ENCODE measurements around the gene UBE3C. TPM values are rescaled to one million over a fixed set of nuclear protein-coding genes. Genes with fewer than 3 reads are reported as not detected.
"Not testable (repeated sequence)": the region's sequence is repeated elsewhere in the genome, so short reads cannot be mapped to it uniquely, and the experiment has no call there.

The UBE3C gene
- total RNA-seq, 4 donors from 2014 or later: 60.7 to 68.7 (median 64.7) TPM

DNA sequence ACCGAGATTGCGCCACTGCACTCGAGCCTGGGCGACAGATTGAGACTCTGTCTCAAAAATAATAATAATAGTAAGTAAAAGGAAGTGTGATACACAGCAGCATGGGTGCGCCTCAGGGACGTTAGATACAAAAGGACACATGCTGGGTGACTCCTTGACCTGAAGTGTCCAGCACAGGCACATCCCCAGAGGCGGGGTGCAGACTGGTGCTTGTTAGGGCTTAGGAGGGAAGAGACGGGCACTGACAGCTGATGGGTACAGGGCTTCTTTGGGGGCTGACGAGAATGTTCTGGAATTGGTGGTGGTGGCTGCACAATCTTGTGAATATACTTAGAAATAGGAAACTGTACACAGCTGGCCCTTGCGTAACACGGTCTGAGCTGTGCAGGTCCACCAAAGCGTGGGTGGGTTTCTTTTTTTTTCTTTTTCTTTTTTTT is 136.3 kb downstream of the UBE3C start:
- peaks cover 4 to 44% (median 27%) of the 10 kb centered on the region in 4 donors for H3K4me1 ChIP-seq
- H3K4me3 ChIP-seq: no peak overlapping the region
- H3K27me3 ChIP-seq: peaks cover 0 to 27% of the 10 kb centered on the region in 2 donors
- no peak for DNase-seq (ENCODE audit: low spot score in 2 of 2)
- no peaks in the 10 kb centered on the region for H3K9me3 ChIP-seq
- 76 to 78% methylated on average over 12 of the region's 12 CpGs for WGBS, 2 donors
- TF ChIP-seq, protein P1, sequence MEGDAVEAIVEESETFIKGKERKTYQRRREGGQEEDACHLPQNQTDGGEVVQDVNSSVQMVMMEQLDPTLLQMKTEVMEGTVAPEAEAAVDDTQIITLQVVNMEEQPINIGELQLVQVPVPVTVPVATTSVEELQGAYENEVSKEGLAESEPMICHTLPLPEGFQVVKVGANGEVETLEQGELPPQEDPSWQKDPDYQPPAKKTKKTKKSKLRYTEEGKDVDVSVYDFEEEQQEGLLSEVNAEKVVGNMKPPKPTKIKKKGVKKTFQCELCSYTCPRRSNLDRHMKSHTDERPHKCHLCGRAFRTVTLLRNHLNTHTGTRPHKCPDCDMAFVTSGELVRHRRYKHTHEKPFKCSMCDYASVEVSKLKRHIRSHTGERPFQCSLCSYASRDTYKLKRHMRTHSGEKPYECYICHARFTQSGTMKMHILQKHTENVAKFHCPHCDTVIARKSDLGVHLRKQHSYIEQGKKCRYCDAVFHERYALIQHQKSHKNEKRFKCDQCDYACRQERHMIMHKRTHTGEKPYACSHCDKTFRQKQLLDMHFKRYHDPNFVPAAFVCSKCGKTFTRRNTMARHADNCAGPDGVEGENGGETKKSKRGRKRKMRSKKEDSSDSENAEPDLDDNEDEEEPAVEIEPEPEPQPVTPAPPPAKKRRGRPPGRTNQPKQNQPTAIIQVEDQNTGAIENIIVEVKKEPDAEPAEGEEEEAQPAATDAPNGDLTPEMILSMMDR (IDR thresholded peaks at IDR 0.05): no peak
- TF ChIP-seq POLR2A (IDR thresholded peaks at IDR 0.05): no peak
- no peak for TF ChIP-seq EP300 (IDR thresholded peaks at IDR 0.05)
- no peak overlapping the region for H3K27ac ChIP-seq
- peaks cover 0 to 18% (median 0%) of the 10 kb centered on the region in 3 donors for H3K36me3 ChIP-seq

DNA sequence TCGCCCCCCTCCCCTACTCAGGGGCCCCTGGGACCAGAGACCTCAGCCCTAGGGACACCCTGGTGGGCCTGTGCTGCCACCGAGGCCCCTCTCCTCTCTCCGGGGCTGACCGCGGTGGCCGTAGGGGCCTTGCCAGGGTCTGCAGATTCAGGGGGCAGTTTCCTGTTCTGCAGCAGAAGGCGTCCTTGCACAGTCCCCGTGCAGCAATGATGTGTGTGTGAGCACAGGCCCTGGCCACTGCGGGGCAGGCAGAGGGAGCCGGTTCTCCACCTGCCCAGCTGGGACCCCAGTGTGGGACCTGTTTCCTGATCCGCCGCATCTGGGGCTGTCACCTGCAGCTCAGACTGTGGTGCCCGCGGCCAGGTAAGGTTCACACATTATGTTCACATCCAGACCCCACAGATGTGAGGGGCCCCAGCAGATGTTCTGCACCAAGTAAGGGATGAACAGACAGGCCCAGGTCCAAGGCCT is 137.4 kb downstream of the UBE3C start:
- Histone ChIP-seq H3K27ac (no peak overlapping the region), H3K36me3 (peaks cover 0 to 7% (median 0%) of the 10 kb centered on the region in 3 donors), H3K4me3 (no peak overlapping the region), H3K9me3 (no peaks in the 10 kb centered on the region), H3K27me3 (peaks cover 0 to 36% of the 10 kb centered on the region in 2 donors), H3K4me1 (peaks cover 4 to 47% (median 29%) of the 10 kb centered on the region in 4 donors)
- TF ChIP-seq EP300 (IDR thresholded peaks at IDR 0.05): no peak
- TF ChIP-seq, protein P1 (IDR thresholded peaks at IDR 0.05): no peak
- no peak for TF ChIP-seq POLR2A (IDR thresholded peaks at IDR 0.05)
- DNase-seq (ENCODE audit: low spot score in 2 of 2): no peak
- 59 to 77% methylated on average over 10 to 11 of the region's 14 CpGs for WGBS, 2 donors

DNA sequence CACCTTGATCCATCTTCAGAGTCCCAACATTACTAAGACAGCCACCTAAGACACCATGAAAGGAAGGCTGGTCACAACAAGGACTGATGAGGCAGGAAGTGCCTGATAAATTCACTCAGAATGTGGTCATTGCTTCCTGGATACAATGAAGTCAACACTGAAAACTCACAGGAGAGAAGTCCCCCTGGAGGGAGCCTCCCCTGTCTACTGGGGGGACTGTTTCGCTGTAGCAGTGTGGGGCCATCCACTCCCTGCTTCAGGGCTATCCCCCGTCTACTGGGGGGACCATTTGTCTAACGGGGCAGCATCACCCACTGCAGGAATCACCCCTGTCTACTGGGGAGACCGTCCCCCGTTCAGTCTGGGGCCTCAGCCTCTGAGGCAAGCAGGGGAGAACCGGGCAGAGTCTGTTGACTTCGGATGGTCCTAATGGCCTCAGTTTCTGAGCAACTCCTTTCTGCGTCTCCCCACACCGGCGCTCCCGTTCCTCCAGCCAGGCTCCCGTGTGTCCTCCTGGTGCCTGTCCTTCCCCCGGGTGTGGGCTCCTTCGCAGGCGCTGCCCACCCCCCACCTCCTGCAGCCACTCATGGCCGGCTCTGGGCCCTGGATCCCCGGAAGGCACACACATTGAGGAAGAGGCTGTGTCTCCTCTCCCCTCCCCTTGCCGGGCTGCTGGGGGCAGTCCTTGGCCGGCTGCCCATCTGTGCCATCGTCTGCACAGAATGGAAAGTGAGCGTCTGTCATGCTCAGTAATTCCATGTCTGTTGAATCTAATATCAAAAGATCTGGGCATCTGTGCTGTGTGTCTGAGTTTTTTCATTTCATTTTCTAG is 138.2 kb downstream of the UBE3C start:
- Histone ChIP-seq H3K36me3 (no peaks in the 10 kb centered on the region), H3K4me3 (no peak overlapping the region), H3K27ac (no peak overlapping the region), H3K27me3 (peaks cover 0 to 41% of the 10 kb centered on the region in 2 donors), H3K9me3 (no peaks in the 10 kb centered on the region), H3K4me1 (peaks cover 4 to 39% (median 25%) of the 10 kb centered on the region in 4 donors)
- TF ChIP-seq EP300 (IDR thresholded peaks at IDR 0.05) (no peak), POLR2A (IDR thresholded peaks at IDR 0.05) (no peak)
- 44% methylated on average over 20 to 21 of the region's 21 CpGs for WGBS, 2 donors
- no peak for DNase-seq (ENCODE audit: low spot score in 2 of 2)

DNA sequence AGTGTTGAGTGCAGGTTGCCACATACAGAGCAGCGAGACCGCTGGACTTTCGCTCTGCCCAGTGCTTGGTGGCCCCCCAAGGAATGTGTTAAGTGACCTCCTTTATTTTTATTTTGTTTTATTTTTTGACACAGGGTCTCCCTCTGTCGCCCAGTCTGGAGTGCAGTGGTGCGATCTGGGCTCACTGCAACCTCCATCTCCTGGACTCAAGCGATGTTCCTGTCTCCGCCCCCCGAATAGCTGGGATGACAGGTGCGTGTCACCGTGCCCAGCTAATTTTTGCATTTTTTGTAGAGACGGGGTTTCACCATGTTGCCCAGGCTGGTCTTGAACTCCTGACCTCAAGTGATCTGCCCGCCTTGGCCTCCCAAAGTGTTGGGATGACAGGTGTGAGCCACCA is 138.8 kb downstream of the UBE3C start:
- H3K27me3 ChIP-seq: peaks cover 0 to 41% of the 10 kb centered on the region in 2 donors
- H3K4me3 ChIP-seq; H3K27ac ChIP-seq; H3K36me3 ChIP-seq; DNase-seq (ENCODE audit: low spot score in 2 of 2); H3K9me3 ChIP-seq: not testable (repeated sequence)
- 92% methylated on average over 12 of the region's 12 CpGs for WGBS, 2 donors
- H3K4me1 ChIP-seq: peaks cover 4 to 39% (median 23%) of the 10 kb centered on the region in 4 donors

DNA sequence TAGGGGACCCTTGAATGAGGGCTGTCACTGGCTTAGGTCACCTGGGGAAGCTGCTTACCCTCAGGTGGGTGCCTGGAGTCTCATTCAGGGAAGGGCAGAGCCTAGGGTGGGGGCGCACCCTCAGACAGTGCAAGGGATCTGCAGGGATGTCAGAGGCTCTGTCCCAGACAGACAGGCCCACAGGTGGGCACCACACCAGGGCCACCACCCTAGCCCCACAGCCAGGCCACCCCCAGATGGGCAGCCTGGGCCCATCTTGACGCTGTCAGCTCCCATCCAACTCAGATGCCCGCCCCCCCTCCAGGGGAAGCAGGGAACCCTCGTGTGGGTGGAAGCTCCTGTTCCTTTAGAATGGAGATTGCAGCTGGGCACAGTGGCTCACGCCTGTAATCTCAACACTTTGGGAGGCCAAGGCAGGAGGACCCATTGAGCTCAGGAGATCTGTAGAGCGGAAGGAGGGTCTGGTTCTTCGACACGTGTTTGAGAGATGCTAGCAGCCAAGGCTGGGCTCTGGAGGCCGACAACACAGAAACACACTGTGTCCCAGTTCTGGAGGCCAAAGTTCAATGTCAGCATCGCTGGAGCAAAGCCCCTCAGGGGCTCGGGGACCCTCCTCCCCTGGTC is 139.6 kb downstream of the UBE3C start:
- peaks cover 3 to 32% (median 20%) of the 10 kb centered on the region in 4 donors for H3K4me1 ChIP-seq
- WGBS, 2 donors: 76 to 82% methylated on average over 7 to 11 of the region's 11 CpGs
- peaks cover 0 to 41% of the 10 kb centered on the region in 2 donors for H3K27me3 ChIP-seq
- DNase-seq (ENCODE audit: low spot score in 2 of 2): no peak
- no peak for TF ChIP-seq POLR2A (IDR thresholded peaks at IDR 0.05)
- TF ChIP-seq, protein P1 (IDR thresholded peaks at IDR 0.05): no peak
- TF ChIP-seq EP300 (IDR thresholded peaks at IDR 0.05): no peak
- H3K9me3 ChIP-seq: no peaks in the 10 kb centered on the region
- H3K27ac ChIP-seq: no peak overlapping the region
- H3K36me3 ChIP-seq: no peaks in the 10 kb centered on the region
- H3K4me3 ChIP-seq: no peak overlapping the region
